GM03348 (cell line): Measurements from ENCODE around the gene AGTR2.
"Not testable (repeated sequence)": the region's sequence is repeated elsewhere in the genome, so short reads cannot be mapped to it uniquely, and the experiment has no call there.

Source experiments
- DNase-seq: peaks from one replicate; pipeline ENCODE4 v3.0.0; 2012; ENCODE audit warnings: low spot score

The AGTR2 gene

GRCh38 chrX:116170511-116170910 lies at the start of gene AGTR2:
Gene AGTR2 (plus strand): TSS chrX:116170744. CDS start chrX:116172281, 1,537 bp downstream.
- DNase-seq, result no peak

- DNase-seq, result no peak
Observed at GRCh38 chrX:116135277-116135676, 35.3 kb upstream of the AGTR2 start.

- not testable (repeated sequence) for DNase-seq
Observed at GRCh38 chrX:116141270-116141669, 29.3 kb upstream of the AGTR2 start.

- no peak for DNase-seq
Observed at GRCh38 chrX:116142976-116143375, 27.6 kb upstream of the AGTR2 start.

GRCh38 chrX:116172976-116173375 lies 2.4 kb downstream of the AGTR2 start:
- no peak for DNase-seq

GRCh38 chrX:116181300-116181699 lies 10.8 kb downstream of the AGTR2 start:
- no peak for DNase-seq

- DNase-seq, result no peak
Observed at GRCh38 chrX:116185163-116185562, 14.6 kb downstream of the AGTR2 start.

- DNase-seq, result no peak
Observed at GRCh38 chrX:116194649-116195048, 24.1 kb downstream of the AGTR2 start.

- DNase-seq, result no peak
Observed at GRCh38 chrX:116198235-116198634, 27.7 kb downstream of the AGTR2 start.

GRCh38 chrX:116198810-116199209 lies 28.3 kb downstream of the AGTR2 start:
- DNase-seq, result no peak

GRCh38 chrX:116204932-116205331 lies 34.4 kb downstream of the AGTR2 start:
- peak; percentile 14 for DNase-seq

GRCh38 chrX:116213262-116213661 lies 42.7 kb downstream of the AGTR2 start:
- no peak for DNase-seq

- DNase-seq, result not testable (repeated sequence)
Observed at GRCh38 chrX:116217080-116217479, 46.5 kb downstream of the AGTR2 start.
